B cell (primary cell): ENCODE results near the gene IQCM. TPM values are rescaled to one million over a fixed set of nuclear protein-coding genes. Genes with fewer than 3 reads are reported as not detected.

ENCODE experiments used
- ATAC-seq: fragments of 200-7000 bp; cut with Tn5 transposase; one replicate; pipeline ENCODE4 v1.10.0; 2021; ENCODE audit warnings: low read depth, mild to moderate bottlenecking, moderate number of reproducible peaks, moderate library complexity
- CTCF ChIA-PET: fragments of 350-600 bp; sonication (Branson Sonifier 250); formaldehyde crosslinking; loops from one replicate; lab custom pipeline; 2021; ENCODE audit warnings: antibody characterized with exemption, inconsistent platforms; lab: Charles Lee
- POLR2A ChIA-PET: fragments of 350-600 bp; sonication (Branson Sonifier 250); formaldehyde crosslinking; loops from one replicate; lab custom pipeline; 2021; ENCODE audit warnings: antibody characterized with exemption; lab: Charles Lee
- DNase-seq: peaks from one replicate; pipeline ENCODE4 v3.0.0; 2013
- H2AFZ ChIP-seq: 2 replicates; pipeline ENCODE4 v1.6.1; 2012; ENCODE audit warnings: mild to moderate bottlenecking, low read depth, low read length; ENCODE audit not compliant: insufficient read depth, poor library complexity, severe bottlenecking
- H3K27ac ChIP-seq, 2 donors: 1 replicate in 1 of 2; 2 replicates in 1 of 2; pipeline ENCODE4 v1.5.1; 2012 to 2013; ENCODE audit warnings: low read length in 2 of 2, mild to moderate bottlenecking in 2 of 2, moderate library complexity in 1 of 2
- H3K27me3 ChIP-seq, 4 experiments: fragments of 200-600 bp in 1 of 4; sonication (generic) in 1 of 4; replicated peaks in 1 of 4; 1 replicate in 2 of 4; 2 replicates in 2 of 4; pipeline versions ENCODE4 v1.6.1 to v1.7.0; 2013 to 2016; ENCODE audit warnings: low read length in 3 of 4, mild to moderate bottlenecking in 2 of 4, mixed read lengths in 1 of 4, moderate library complexity in 1 of 4; ENCODE audit not compliant: insufficient read depth in 4 of 4, control insufficient read depth in 3 of 4; ENCODE audit errors: control extremely low read depth in 1 of 4
- H3K36me3 ChIP-seq, 2 experiments: replicated peaks in 1 of 2; 1 replicate in 1 of 2; 2 replicates in 1 of 2; pipeline versions ENCODE4 v1.6.1 to v1.7.1; 2013; ENCODE audit warnings: low read length in 1 of 2; ENCODE audit not compliant: insufficient read depth in 2 of 2, control insufficient read depth in 1 of 2; ENCODE audit errors: control extremely low read depth in 1 of 2, extremely low read depth in 1 of 2
- H3K4me1 ChIP-seq, 2 donors: fragments of 200-600 bp in 1 of 2; sonication (generic) in 1 of 2; 1 replicate in 1 of 2; 2 replicates in 1 of 2; pipeline versions ENCODE4 v1.5.1 to v1.6.1; 2013 to 2017; ENCODE audit warnings: low read length in 2 of 2; ENCODE audit not compliant: control insufficient read depth in 2 of 2, insufficient read depth in 2 of 2
- H3K4me2 ChIP-seq: replicated peaks from 2 replicates; pipeline ENCODE3; 2012; ENCODE audit warnings: mild to moderate bottlenecking, low read depth, low read length; ENCODE audit not compliant: poor library complexity, severe bottlenecking
- H3K4me3 ChIP-seq, 5 experiments: fragments of 200-600 bp in 1 of 5; sonication (generic) in 1 of 5; 1 replicate in 3 of 5; 2 replicates in 2 of 5; pipeline versions ENCODE4 v1.5.1 to v1.7.0; 2011 to 2016; ENCODE audit warnings: low read length in 4 of 5, mild to moderate bottlenecking in 4 of 5, low read depth in 2 of 5, control low read depth in 1 of 5, moderate library complexity in 1 of 5; ENCODE audit not compliant: insufficient read depth in 1 of 5; ENCODE audit errors: control extremely low read depth in 1 of 5, extremely low read depth in 1 of 5
- H3K79me2 ChIP-seq: fragments of 200-600 bp; sonication (generic); one replicate; pipeline ENCODE4 v1.6.0; 2016; ENCODE audit warnings: low read length; ENCODE audit not compliant: control insufficient read depth, insufficient read depth
- H3K9ac ChIP-seq: fragments of 200-600 bp; sonication (generic); 2 replicates; pipeline ENCODE4 v1.6.1; 2017; ENCODE audit warnings: mild to moderate bottlenecking, low read length, moderate library complexity
- H3K9me3 ChIP-seq, 3 donors: one replicate each; pipeline versions ENCODE4 v1.6.1 to v1.7.1; 2013; ENCODE audit warnings: low read length in 2 of 3; ENCODE audit not compliant: control insufficient read depth in 2 of 3, insufficient read depth in 1 of 3; ENCODE audit errors: control extremely low read depth in 1 of 3
- H4K20me1 ChIP-seq: 2 replicates; pipeline ENCODE4 v1.6.0; 2012; ENCODE audit warnings: mild to moderate bottlenecking, low read length; ENCODE audit not compliant: insufficient read depth, control insufficient read depth, poor library complexity, severe bottlenecking
- H3K27ac Mint-ChIP-seq: one replicate; pipeline ENCODE4 v1.8.0; 2021; ENCODE audit warnings: mixed read lengths
- H3K27me3 Mint-ChIP-seq: one replicate; pipeline ENCODE4 v1.8.0; 2021; ENCODE audit warnings: mixed read lengths
- H3K4me1 Mint-ChIP-seq: one replicate; pipeline ENCODE4 v1.8.0; 2021; ENCODE audit warnings: mixed read lengths
- H3K4me3 Mint-ChIP-seq: one replicate; pipeline ENCODE4 v1.8.0; 2021; ENCODE audit warnings: mixed read lengths
- H3K9me3 Mint-ChIP-seq: one replicate; pipeline ENCODE4 v1.8.0; 2022; ENCODE audit warnings: mixed read lengths; ENCODE audit not compliant: insufficient read depth
- EZH2 ChIP-seq: IDR thresholded peaks from 2 replicates; pipeline ENCODE4 v1.6.1; 2012; ENCODE audit warnings: borderline replicate concordance, low read depth, mild to moderate bottlenecking, moderate library complexity, low read length; ENCODE audit not compliant: insufficient read depth, poor library complexity, severe bottlenecking
- intact Hi-C: fragments of 100-400 bp; cut with micrococcal nuclease; formaldehyde crosslinking; loops from one replicate; pipeline ENCODE4 v1.10.0; 2022
- polyA plus RNA-seq: library from polyadenylated mRNA; depleted of rRNA; stranded (reverse); fragments of >200 nt; gene quantifications from 2 replicates; pipeline ENCODE4 v1.2.3, GENCODE V29; 2012
- total RNA-seq, 2 donors: library from RNA; stranded (reverse); fragments of 120-200 nt in 1 of 2; gene quantifications; 1 replicate in 1 of 2; 2 replicates in 1 of 2; pipeline versions ENCODE4 v1.2.3 to v1.2.4, GENCODE V29; 2013 to 2022
- TF ChIP-seq, protein P1 (sequence below): fragments of 200-600 bp; IDR thresholded peaks from one replicate; pipeline ENCODE4 v1.8.0; 2022; ENCODE audit warnings: antibody characterized with exemption, mild to moderate bottlenecking

The IQCM gene
- total and polyA plus RNA-seq, 2 donors (not counting 1 experiment from before 2014, with no cell fraction given): not detected

DNA sequence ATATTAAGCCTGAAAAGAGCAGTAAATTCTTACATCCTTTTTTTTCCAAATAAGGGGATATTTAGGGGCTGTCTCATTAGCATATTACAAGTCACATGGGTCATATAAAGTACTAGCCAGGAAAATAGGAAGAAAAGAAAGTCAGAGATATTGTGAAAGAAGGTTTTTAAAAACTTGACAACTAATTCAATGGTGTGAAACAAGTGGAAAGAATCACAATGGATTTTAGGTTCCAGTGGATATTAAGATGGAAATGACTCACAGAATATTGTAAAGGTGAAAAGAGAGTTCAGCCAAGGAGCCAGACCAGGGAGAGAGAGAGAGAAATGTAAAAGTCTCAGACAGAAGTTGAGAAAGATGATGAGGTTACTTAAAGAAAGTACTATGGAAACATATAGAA, 297.2 kb downstream of the IQCM start:
- H3K9me3 Mint-ChIP-seq: peaks cover 7% of the 10 kb centered on the region
- no peak overlapping the region for H3K27ac Mint-ChIP-seq

DNA sequence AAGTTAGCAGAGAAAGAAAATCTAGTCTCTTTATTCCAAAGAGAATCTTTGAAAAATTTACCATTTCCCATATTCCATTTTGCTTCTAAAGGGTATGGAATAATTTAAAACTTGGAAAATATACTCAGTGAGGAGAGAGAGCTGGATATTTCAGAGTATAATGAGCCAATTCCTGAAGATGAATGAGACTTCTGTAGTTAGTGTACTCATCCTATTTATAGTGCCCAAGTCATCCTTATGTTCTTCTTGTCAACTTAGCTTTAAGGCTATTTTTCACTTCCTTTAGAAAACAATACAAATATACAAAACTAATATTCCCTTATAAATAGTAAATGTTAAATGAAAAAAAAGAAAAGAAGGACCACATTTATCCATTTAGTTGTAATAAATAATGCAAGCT, 302.6 kb downstream of the IQCM start:
- no peak for ATAC-seq
- Histone ChIP-seq H4K20me1 (no peaks in the 10 kb centered on the region), H3K4me3 (no peak overlapping the region), H3K4me2 (no peak overlapping the region), H3K79me2 (no peaks in the 10 kb centered on the region), H3K27ac (no peak overlapping the region), H3K9me3 (peaks cover 0 to 5% (median 0%) of the 10 kb centered on the region in 3 donors), H3K27me3 (no peaks in the 10 kb centered on the region), H3K4me1 (no peaks in the 10 kb centered on the region), H2AFZ (no peak overlapping the region), H3K36me3 (no peaks in the 10 kb centered on the region), H3K9ac (no peak overlapping the region)
- Mint-ChIP-seq H3K4me1 (no peaks in the 10 kb centered on the region), H3K27ac (no peak overlapping the region), H3K27me3 (no peaks in the 10 kb centered on the region), H3K4me3 (no peak overlapping the region), H3K9me3 (peaks cover 8% of the 10 kb centered on the region)
- no peak for DNase-seq
- POLR2A ChIA-PET: no interaction called here
- intact Hi-C loops: no loop called here
- CTCF ChIA-PET: interaction anchor here (1.1 kb wide), 1 partner anchor 17 kb away, joined by 3 read pairs; no protein-coding TSS in a partner anchor
- TF ChIP-seq, protein P1, sequence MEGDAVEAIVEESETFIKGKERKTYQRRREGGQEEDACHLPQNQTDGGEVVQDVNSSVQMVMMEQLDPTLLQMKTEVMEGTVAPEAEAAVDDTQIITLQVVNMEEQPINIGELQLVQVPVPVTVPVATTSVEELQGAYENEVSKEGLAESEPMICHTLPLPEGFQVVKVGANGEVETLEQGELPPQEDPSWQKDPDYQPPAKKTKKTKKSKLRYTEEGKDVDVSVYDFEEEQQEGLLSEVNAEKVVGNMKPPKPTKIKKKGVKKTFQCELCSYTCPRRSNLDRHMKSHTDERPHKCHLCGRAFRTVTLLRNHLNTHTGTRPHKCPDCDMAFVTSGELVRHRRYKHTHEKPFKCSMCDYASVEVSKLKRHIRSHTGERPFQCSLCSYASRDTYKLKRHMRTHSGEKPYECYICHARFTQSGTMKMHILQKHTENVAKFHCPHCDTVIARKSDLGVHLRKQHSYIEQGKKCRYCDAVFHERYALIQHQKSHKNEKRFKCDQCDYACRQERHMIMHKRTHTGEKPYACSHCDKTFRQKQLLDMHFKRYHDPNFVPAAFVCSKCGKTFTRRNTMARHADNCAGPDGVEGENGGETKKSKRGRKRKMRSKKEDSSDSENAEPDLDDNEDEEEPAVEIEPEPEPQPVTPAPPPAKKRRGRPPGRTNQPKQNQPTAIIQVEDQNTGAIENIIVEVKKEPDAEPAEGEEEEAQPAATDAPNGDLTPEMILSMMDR: no peak
- TF ChIP-seq EZH2: no peak

More for the DNA sequence above, 297.2 kb downstream of the IQCM start:
- no peak overlapping the region for H2AFZ ChIP-seq
- ATAC-seq (no peak), DNase-seq (no peak)
- no peak overlapping the region for H3K27ac ChIP-seq
- no peaks in the 10 kb centered on the region for H3K36me3 ChIP-seq
- Mint-ChIP-seq H3K27me3 (no peaks in the 10 kb centered on the region), H3K4me3 (no peak overlapping the region), H3K4me1 (no peaks in the 10 kb centered on the region)
- H3K79me2 ChIP-seq: no peaks in the 10 kb centered on the region
- no peak overlapping the region for H3K9ac ChIP-seq
- H3K9me3 ChIP-seq: peaks cover 0 to 4% (median 0%) of the 10 kb centered on the region in 3 donors
- intact Hi-C loops: no loop called here
- H3K4me1 ChIP-seq: no peaks in the 10 kb centered on the region
- no peaks in the 10 kb centered on the region for H4K20me1 ChIP-seq
- H3K4me2 ChIP-seq: no peak overlapping the region
- ChIA-PET CTCF (no interaction called here), POLR2A (no interaction called here)
- no peak for TF ChIP-seq EZH2
- TF ChIP-seq, protein P1: no peak
- H3K27me3 ChIP-seq: no peaks in the 10 kb centered on the region
- no peak overlapping the region for H3K4me3 ChIP-seq
